HG03135 (cell line): ENCODE results near the gene TMCC1.
"Not testable (repeated sequence)": the region's sequence is repeated elsewhere in the genome, so short reads cannot be mapped to it uniquely, and the experiment has no call there.

Source experiments
- ATAC-seq: cut with Tn5 transposase; IDR thresholded peaks from one replicate; pipeline ENCODE4 v1.9.1; 2021; ENCODE audit warnings: mild to moderate bottlenecking, moderate library complexity; ENCODE audit not compliant: unreplicated experiment

The TMCC1 gene

DNA sequence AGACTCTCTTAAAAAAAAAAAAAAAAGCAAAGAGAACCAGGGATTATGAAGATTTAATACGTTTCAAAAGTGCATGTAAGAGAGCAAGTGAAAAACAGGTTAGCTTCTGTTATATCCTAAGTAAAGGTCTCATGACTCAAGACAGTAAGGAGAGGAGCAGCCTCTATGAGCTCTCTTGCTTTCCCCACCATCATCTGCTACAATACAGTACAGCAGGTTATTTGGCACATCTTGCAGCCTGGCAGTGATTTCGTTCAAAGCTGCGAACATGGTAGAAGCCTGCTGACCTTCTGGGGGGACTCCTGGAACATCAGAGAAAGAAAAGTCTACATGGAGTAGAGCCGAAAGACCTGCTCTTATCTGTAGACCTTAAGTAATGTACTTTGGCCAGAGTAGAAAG lies 157.9 kb downstream of the TMCC1 start:
- no peak for ATAC-seq

DNA sequence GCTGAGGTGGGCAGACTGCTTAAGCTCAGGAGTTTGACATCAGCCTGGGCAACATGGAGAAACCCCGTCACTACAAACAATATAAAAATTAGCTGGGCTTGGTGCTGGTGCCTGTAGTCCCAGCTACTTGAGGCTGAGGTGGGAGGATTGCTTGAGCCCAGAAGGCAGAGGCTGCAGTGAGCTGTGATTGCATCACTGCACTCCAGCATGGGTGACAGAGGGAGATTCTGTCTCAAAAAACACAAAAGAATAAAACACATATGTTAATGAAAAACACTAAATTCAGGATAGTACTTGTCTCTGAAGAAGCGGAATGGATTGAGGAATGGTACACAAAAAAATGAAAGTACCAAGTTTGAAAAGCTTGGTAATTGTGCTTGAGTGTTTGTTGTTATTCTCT lies 159.1 kb downstream of the TMCC1 start:
- ATAC-seq: no peak

DNA sequence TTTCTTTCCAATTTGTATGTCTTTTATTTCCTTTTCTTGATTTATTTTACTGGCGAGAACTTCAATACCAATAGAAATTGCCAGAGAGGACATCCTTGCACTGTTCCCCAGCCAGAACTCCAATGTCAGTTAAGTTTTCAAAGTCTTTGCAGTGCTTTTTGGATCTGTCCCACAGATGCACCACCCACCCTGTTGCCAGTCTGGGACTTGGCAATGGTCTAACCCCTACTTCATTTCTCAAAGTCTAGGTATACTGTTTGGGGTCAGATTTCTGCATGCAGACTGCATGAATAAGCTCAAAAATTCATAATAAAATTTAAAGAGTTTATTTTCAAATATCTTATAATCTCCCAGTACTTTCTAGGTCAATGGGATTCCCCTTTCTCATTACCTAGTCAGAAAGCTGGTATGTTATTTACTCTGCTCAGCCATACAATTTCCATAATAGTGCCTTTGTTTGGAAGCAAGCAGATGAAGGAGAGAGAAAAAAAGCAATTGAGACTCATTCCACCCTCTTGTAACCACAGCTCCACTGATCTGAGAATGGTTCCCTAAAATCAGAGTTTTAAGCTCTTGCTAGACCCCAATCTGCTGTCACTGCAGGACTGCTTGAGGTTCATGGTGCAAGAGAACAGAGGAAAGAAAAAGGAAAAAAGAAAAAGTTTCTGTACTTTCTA lies 161.2 kb downstream of the TMCC1 start:
- ATAC-seq: no peak

DNA sequence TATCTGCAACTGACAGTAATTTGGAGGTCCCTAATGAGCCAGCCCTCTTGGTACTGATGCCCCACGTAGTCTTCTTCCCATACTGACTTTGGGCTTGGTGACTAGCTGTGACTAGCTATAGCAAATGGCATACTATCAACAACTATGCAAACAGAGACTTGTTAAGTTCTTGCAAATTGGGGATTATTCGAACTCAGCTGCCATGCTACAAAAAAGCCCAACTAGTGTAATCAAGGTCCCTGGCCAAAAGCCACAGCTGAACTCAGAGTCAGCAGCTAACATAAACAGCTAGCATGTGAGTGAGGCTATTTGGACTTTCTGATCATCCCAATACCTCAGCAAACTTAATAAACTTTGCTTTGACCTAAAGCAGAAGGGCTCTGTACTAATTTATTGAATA lies 165.8 kb downstream of the TMCC1 start:
- ATAC-seq: no peak

- no peak for ATAC-seq
Measured at GRCh38 chr3:129723558-129724324, 169.8 kb downstream of the TMCC1 start.

- ATAC-seq: no peak
Measured at GRCh38 chr3:129722527-129722926, 171.0 kb downstream of the TMCC1 start.

- no peak for ATAC-seq
Measured at GRCh38 chr3:129718201-129718600, 175.3 kb downstream of the TMCC1 start.

DNA sequence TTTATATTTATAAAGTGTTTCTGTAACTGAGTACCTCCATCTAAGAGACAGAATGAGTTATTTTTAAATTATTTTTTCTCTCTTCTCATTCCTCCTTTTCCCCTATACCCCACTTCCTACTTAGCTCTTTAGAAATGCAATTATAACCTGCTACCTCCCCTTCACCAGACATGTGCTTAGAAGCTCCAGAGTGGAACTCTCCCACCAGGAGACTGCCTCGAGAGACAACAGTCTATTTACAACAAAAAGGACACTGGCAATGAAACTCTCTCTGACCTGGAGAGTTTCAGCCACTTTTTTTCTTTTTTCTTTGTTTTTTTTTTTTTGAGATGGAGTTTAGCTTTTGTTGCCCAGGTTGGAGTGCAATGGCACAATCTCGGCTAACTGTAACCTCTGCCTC lies 177.7 kb downstream of the TMCC1 start:
- no peak for ATAC-seq

DNA sequence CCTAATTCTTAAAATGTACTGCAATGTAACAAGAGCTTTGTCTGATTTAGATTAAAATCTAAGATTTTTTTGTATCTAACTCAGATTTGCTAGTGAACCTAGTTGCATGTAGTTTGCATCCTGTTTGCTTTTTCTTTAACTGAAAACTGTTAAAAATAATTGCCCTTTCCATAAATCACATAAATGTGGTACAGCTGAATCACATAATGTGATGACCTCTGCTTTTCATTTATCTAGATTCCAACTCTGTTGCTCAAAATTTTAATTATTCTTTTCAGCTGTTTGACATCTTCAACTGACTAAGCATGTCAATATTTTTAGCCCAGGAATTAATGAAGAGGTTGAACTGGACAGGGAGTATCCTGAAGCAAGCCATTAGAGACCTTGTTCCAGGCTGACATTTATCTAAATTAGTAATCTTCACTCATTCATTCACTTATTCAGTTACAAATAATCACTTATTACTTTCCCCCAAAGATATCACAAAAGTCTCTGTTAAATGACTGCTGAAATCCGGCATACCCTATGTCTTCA lies 185.1 kb downstream of the TMCC1 start:
- no peak for ATAC-seq

- no peak for ATAC-seq
Measured at GRCh38 chr3:129705274-129705673, 188.2 kb downstream of the TMCC1 start.

GRCh38 chr3:129703913-129704312 lies 189.6 kb downstream of the TMCC1 start:
- ATAC-seq: no peak

GRCh38 chr3:129702934-129703712 lies 190.4 kb downstream of the TMCC1 start:
- ATAC-seq: no peak

GRCh38 chr3:129701161-129701560 lies 192.3 kb downstream of the TMCC1 start:
- ATAC-seq: no peak

- ATAC-seq: no peak
Measured at GRCh38 chr3:129699612-129700011, 193.9 kb downstream of the TMCC1 start.

DNA sequence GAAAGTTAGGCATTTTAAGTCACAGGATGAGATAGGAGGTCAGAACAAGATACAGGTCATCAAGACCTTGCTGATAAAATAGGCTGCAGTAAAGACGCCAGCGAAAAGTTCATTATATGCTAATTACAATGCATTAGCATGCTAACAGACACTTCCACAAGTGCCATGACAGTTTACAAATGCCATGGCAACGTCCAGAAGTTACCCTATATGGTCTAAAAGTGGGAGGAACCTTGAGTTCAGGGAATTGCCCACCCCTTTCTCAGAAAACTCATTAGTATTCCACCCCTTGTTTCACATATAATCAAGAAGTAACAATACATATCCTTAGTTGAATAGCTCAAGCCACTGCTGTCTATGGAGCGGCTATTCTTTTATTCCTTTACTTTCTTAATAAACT lies 194.3 kb downstream of the TMCC1 start:
- no peak for ATAC-seq

GRCh38 chr3:129697229-129697969 lies 196.1 kb downstream of the TMCC1 start:
- no peak for ATAC-seq

GRCh38 chr3:129696430-129696829 lies 197.1 kb downstream of the TMCC1 start:
- not testable (repeated sequence) for ATAC-seq

- ATAC-seq: no peak
Measured at GRCh38 chr3:129695230-129695629, 198.3 kb downstream of the TMCC1 start.

DNA sequence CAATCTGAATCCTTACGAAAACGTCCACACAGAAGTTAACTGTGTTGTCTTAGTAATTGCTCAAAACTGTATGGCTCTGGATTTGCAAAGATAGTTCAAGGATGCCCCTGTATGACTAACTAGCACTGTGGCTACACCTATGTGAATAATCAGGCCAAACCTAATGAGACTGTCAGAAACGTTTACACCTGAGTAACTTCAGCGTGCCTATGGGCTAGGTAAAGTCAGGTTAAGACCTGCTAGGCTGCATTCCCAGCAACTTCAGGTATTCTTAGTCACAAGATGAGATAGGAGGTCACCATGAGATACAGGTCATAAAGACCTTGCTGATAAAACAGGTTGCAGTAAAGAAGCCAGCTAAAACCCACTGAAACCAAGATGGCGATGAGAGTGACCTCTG lies 199.3 kb downstream of the TMCC1 start:
- ATAC-seq: no peak

GRCh38 chr3:129692743-129693142 lies 200.8 kb downstream of the TMCC1 start:
- ATAC-seq: no peak

- no peak for ATAC-seq
Measured at GRCh38 chr3:129690963-129691362, 202.5 kb downstream of the TMCC1 start.
